Activated naive CD4-positive, alpha-beta T cell treated with anti-CD3 and anti-CD28 coated beads for 36 hours (primary cell): ENCODE measurements around the gene SZRD1. TPM values are rescaled to one million over a fixed set of nuclear protein-coding genes. Genes with fewer than 3 reads are reported as not detected.
A peak's percentile ranks its signal among the peaks of the same experiment; 100 is the strongest.

Experiments used
- CTCF ChIA-PET: fragments of 350-600 bp; sonication (Branson Sonifier 250); formaldehyde crosslinking; loops from one replicate; lab custom pipeline; 2021; ENCODE audit warnings: antibody characterized with exemption; lab: Charles Lee
- DNase-seq: peaks from one replicate; pipeline ENCODE4 v3.0.0-alpha.2; 2020
- H3K27ac Mint-ChIP-seq: one replicate; pipeline ENCODE4 v1.8.0; 2021; ENCODE audit warnings: mild to moderate bottlenecking, mixed read lengths
- H3K27me3 Mint-ChIP-seq: one replicate; pipeline ENCODE4 v1.8.0; 2021; ENCODE audit warnings: low read depth, mixed read lengths
- H3K36me3 Mint-ChIP-seq: one replicate; pipeline ENCODE4 v1.8.0; 2021; ENCODE audit warnings: low read depth, mixed read lengths
- H3K4me1 Mint-ChIP-seq: one replicate; pipeline ENCODE4 v1.8.0; 2021; ENCODE audit warnings: low read depth, mixed read lengths
- H3K4me3 Mint-ChIP-seq: one replicate; pipeline ENCODE4 v1.8.0; 2021; ENCODE audit warnings: mild to moderate bottlenecking, moderate library complexity, mixed read lengths
- H3K9me3 Mint-ChIP-seq: one replicate; pipeline ENCODE4 v1.8.0; 2021; ENCODE audit warnings: mixed read lengths
- intact Hi-C: fragments of 100-400 bp; cut with micrococcal nuclease; formaldehyde crosslinking; loops from one replicate; pipeline ENCODE4 v1.15.1; 2023
- total RNA-seq, 2 experiments: library from RNA; stranded (reverse); gene quantifications; one replicate each; pipeline ENCODE4 v1.2.3, GENCODE V29; 2021

Gene SZRD1
- total RNA-seq, 2 experiments from 2014 or later: 169 to 179 TPM

GRCh38 chr1:16409536-16410152 lies 42.6 kb downstream of the SZRD1 start:
- H3K27ac Mint-ChIP-seq: no peak overlapping the region
- intact Hi-C loops: no loop called here
- DNase-seq: no peak
- CTCF ChIA-PET: no interaction called here
- H3K4me3 Mint-ChIP-seq: no peak overlapping the region
- no peaks in the 10 kb centered on the region for H3K36me3 Mint-ChIP-seq
- H3K4me1 Mint-ChIP-seq: no peaks in the 10 kb centered on the region
- H3K27me3 Mint-ChIP-seq: no peaks in the 10 kb centered on the region
- H3K9me3 Mint-ChIP-seq: no peaks in the 10 kb centered on the region

- H3K36me3 Mint-ChIP-seq: no peaks in the 10 kb centered on the region
- H3K9me3 Mint-ChIP-seq: no peaks in the 10 kb centered on the region
- H3K27me3 Mint-ChIP-seq: no peaks in the 10 kb centered on the region
- H3K27ac Mint-ChIP-seq: no peak overlapping the region
- CTCF ChIA-PET: no interaction called here
- no peaks in the 10 kb centered on the region for H3K4me1 Mint-ChIP-seq
- intact Hi-C loops: no loop called here
- DNase-seq: no peak
- H3K4me3 Mint-ChIP-seq: no peak overlapping the region
Measured at GRCh38 chr1:16410803-16411202, 43.8 kb downstream of the SZRD1 start.

GRCh38 chr1:16413191-16413590 lies 46.1 kb downstream of the SZRD1 start:
- no peaks in the 10 kb centered on the region for H3K9me3 Mint-ChIP-seq
- no peak for DNase-seq
- intact Hi-C loops: no loop called here
- no peak overlapping the region for H3K27ac Mint-ChIP-seq
- H3K4me3 Mint-ChIP-seq: no peak overlapping the region
- CTCF ChIA-PET: no interaction called here
- H3K36me3 Mint-ChIP-seq: no peaks in the 10 kb centered on the region
- no peaks in the 10 kb centered on the region for H3K27me3 Mint-ChIP-seq
- no peaks in the 10 kb centered on the region for H3K4me1 Mint-ChIP-seq

GRCh38 chr1:16418823-16419425 lies 51.9 kb downstream of the SZRD1 start:
- intact Hi-C loops: no loop called here
- Mint-ChIP-seq H3K36me3 (no peaks in the 10 kb centered on the region), H3K27me3 (no peaks in the 10 kb centered on the region), H3K27ac (peak overlapping the region; percentile 28), H3K4me3 (no peak overlapping the region), H3K9me3 (no peaks in the 10 kb centered on the region), H3K4me1 (peaks cover 30% of the 10 kb centered on the region)
- CTCF ChIA-PET: no interaction called here
- DNase-seq: peak; percentile 22

- Mint-ChIP-seq H3K4me1 (peaks cover 30% of the 10 kb centered on the region), H3K27ac (peak overlapping the region; percentile 67), H3K9me3 (no peaks in the 10 kb centered on the region), H3K4me3 (peak overlapping the region; percentile 10), H3K36me3 (no peaks in the 10 kb centered on the region), H3K27me3 (no peaks in the 10 kb centered on the region)
- DNase-seq: peak; percentile 87
- CTCF ChIA-PET: interaction anchor here (0.6 to 2.9 kb wide), 4 partner anchors 10 to 266 kb away, joined by 3 to 12 read pairs (median 3); partner anchors contain the start of gene NECAP2
- intact Hi-C loops: loop anchor here (1.0 to 5.0 kb wide), 3 partner anchors 20 to 53 kb away; partner anchors contain the start of genes NECAP2 and SZRD1
Measured at GRCh38 chr1:16420424-16421118, 53.5 kb downstream of the SZRD1 start.

- DNase-seq: no peak
- CTCF ChIA-PET: interaction anchor here (0.6 to 2.9 kb wide), 3 partner anchors 9 to 267 kb away, joined by 3 to 12 read pairs (median 3); partner anchors contain the start of gene NECAP2
- Mint-ChIP-seq H3K4me3 (peak overlapping the region; percentile 10), H3K27ac (peak overlapping the region; percentile 67), H3K36me3 (no peaks in the 10 kb centered on the region), H3K4me1 (peaks cover 30% of the 10 kb centered on the region), H3K9me3 (no peaks in the 10 kb centered on the region), H3K27me3 (no peaks in the 10 kb centered on the region)
- intact Hi-C loops: loop anchor here (1.0 to 5.0 kb wide), 3 partner anchors 20 to 54 kb away; partner anchors contain the start of genes NECAP2 and SZRD1
Measured at GRCh38 chr1:16421201-16421600, 54.2 kb downstream of the SZRD1 start.

GRCh38 chr1:16422041-16422440 lies 55.0 kb downstream of the SZRD1 start:
- H3K9me3 Mint-ChIP-seq: no peaks in the 10 kb centered on the region
- intact Hi-C loops: loop anchor here (5.0 kb wide), 1 partner anchor 35 kb away; no protein-coding TSS in a partner anchor
- no peak for DNase-seq
- no peak overlapping the region for H3K4me3 Mint-ChIP-seq
- CTCF ChIA-PET: interaction anchor here (0.6 to 2.9 kb wide), 2 partner anchors 13 to 18 kb away, joined by 4 to 12 read pairs; partner anchors contain the start of gene NECAP2
- H3K27me3 Mint-ChIP-seq: no peaks in the 10 kb centered on the region
- peaks cover 30% of the 10 kb centered on the region for H3K4me1 Mint-ChIP-seq
- no peak overlapping the region for H3K27ac Mint-ChIP-seq
- H3K36me3 Mint-ChIP-seq: no peaks in the 10 kb centered on the region

GRCh38 chr1:16425125-16426025 lies 58.3 kb downstream of the SZRD1 start:
- no peak for DNase-seq
- no peaks in the 10 kb centered on the region for H3K9me3 Mint-ChIP-seq
- intact Hi-C loops: no loop called here
- H3K27me3 Mint-ChIP-seq: no peaks in the 10 kb centered on the region
- peaks cover 13% of the 10 kb centered on the region for H3K4me1 Mint-ChIP-seq
- H3K36me3 Mint-ChIP-seq: no peaks in the 10 kb centered on the region
- H3K4me3 Mint-ChIP-seq: no peak overlapping the region
- CTCF ChIA-PET: interaction anchor here (1.1 kb wide), 1 partner anchor 195 kb away, joined by 3 read pairs; no protein-coding TSS in a partner anchor
- no peak overlapping the region for H3K27ac Mint-ChIP-seq

GRCh38 chr1:16430606-16431005 lies 63.6 kb downstream of the SZRD1 start:
- CTCF ChIA-PET: interaction anchor here (1.3 kb wide), 1 partner anchor 10 kb away, joined by 3 read pairs; no protein-coding TSS in a partner anchor
- no peaks in the 10 kb centered on the region for H3K27me3 Mint-ChIP-seq
- H3K9me3 Mint-ChIP-seq: no peaks in the 10 kb centered on the region
- H3K4me3 Mint-ChIP-seq: no peak overlapping the region
- H3K36me3 Mint-ChIP-seq: no peaks in the 10 kb centered on the region
- intact Hi-C loops: no loop called here
- no peak overlapping the region for H3K27ac Mint-ChIP-seq
- DNase-seq: no peak
- peaks cover 4% of the 10 kb centered on the region for H3K4me1 Mint-ChIP-seq

GRCh38 chr1:16433030-16433429 lies 66.0 kb downstream of the SZRD1 start:
- no peak overlapping the region for H3K27ac Mint-ChIP-seq
- H3K4me3 Mint-ChIP-seq: no peak overlapping the region
- H3K9me3 Mint-ChIP-seq: no peaks in the 10 kb centered on the region
- H3K36me3 Mint-ChIP-seq: no peaks in the 10 kb centered on the region
- DNase-seq: no peak
- intact Hi-C loops: no loop called here
- peaks cover 8% of the 10 kb centered on the region for H3K4me1 Mint-ChIP-seq
- CTCF ChIA-PET: no interaction called here
- no peaks in the 10 kb centered on the region for H3K27me3 Mint-ChIP-seq

- no peak overlapping the region for H3K27ac Mint-ChIP-seq
- no peaks in the 10 kb centered on the region for H3K36me3 Mint-ChIP-seq
- H3K9me3 Mint-ChIP-seq: no peaks in the 10 kb centered on the region
- no peak for DNase-seq
- CTCF ChIA-PET: interaction anchor here (0.9 kb wide), 1 partner anchor 352 kb away, joined by 3 read pairs; no protein-coding TSS in a partner anchor
- H3K4me3 Mint-ChIP-seq: no peak overlapping the region
- H3K4me1 Mint-ChIP-seq: peaks cover 8% of the 10 kb centered on the region
- intact Hi-C loops: no loop called here
- H3K27me3 Mint-ChIP-seq: no peaks in the 10 kb centered on the region
Measured at GRCh38 chr1:16434007-16434406, 67.0 kb downstream of the SZRD1 start.
